Measurements from ENCODE around the gene PARM1.

PARM1 gene

GRCh38 chr4:75005727-75006126 lies 72.8 kb downstream of the PARM1 start:
- H3K4me1 Mint-ChIP-seq (ENCODE audit: low read depth in 2 of 2): no peaks in the 10 kb centered on the region
- peaks cover 4 to 16% of the 10 kb centered on the region in 2 donors for H3K9me3 Mint-ChIP-seq
- H3K27me3 Mint-ChIP-seq: no peaks in the 10 kb centered on the region
- H3K36me3 Mint-ChIP-seq (ENCODE audit: insufficient read depth): no peaks in the 10 kb centered on the region
- DNase-seq (no peak), ATAC-seq (replicated peaks) (no peak)
- no peak overlapping the region for H3K27ac Mint-ChIP-seq
- no peak overlapping the region for H3K4me3 Mint-ChIP-seq

GRCh38 chr4:75007891-75008290 lies 75.0 kb downstream of the PARM1 start:
- Mint-ChIP-seq H3K4me3 (no peak overlapping the region), H3K9me3 (peaks cover 10 to 21% of the 10 kb centered on the region in 2 donors), H3K4me1 (ENCODE audit: low read depth in 2 of 2) (no peaks in the 10 kb centered on the region), H3K27me3 (no peaks in the 10 kb centered on the region), H3K36me3 (ENCODE audit: insufficient read depth) (no peaks in the 10 kb centered on the region), H3K27ac (no peak overlapping the region)
- ATAC-seq (replicated peaks) (no peak), DNase-seq (no peak)

GRCh38 chr4:75009138-75009537 lies 76.2 kb downstream of the PARM1 start:
- DNase-seq (no peak), ATAC-seq (replicated peaks) (no peak)
- Mint-ChIP-seq H3K4me1 (ENCODE audit: low read depth in 2 of 2) (no peaks in the 10 kb centered on the region), H3K27ac (no peak overlapping the region), H3K4me3 (no peak overlapping the region), H3K36me3 (ENCODE audit: insufficient read depth) (no peaks in the 10 kb centered on the region), H3K27me3 (no peaks in the 10 kb centered on the region), H3K9me3 (peaks cover 11 to 27% of the 10 kb centered on the region in 2 donors)

- Mint-ChIP-seq H3K4me3 (no peak overlapping the region), H3K27me3 (no peaks in the 10 kb centered on the region), H3K36me3 (ENCODE audit: insufficient read depth) (no peaks in the 10 kb centered on the region), H3K4me1 (ENCODE audit: low read depth in 2 of 2) (no peaks in the 10 kb centered on the region), H3K27ac (no peak overlapping the region), H3K9me3 (peaks cover 13 to 28% of the 10 kb centered on the region in 2 donors)
- no peak for ATAC-seq (replicated peaks)
- DNase-seq: no peak
Observed at GRCh38 chr4:75011131-75011795, 78.3 kb downstream of the PARM1 start.

GRCh38 chr4:75015627-75016026 lies 82.7 kb downstream of the PARM1 start:
- DNase-seq: no peak
- peaks cover 9 to 14% of the 10 kb centered on the region in 2 donors for H3K9me3 Mint-ChIP-seq
- H3K4me1 Mint-ChIP-seq (ENCODE audit: low read depth in 2 of 2): no peaks in the 10 kb centered on the region
- no peak overlapping the region for H3K27ac Mint-ChIP-seq
- H3K27me3 Mint-ChIP-seq: no peaks in the 10 kb centered on the region
- H3K36me3 Mint-ChIP-seq (ENCODE audit: insufficient read depth): no peaks in the 10 kb centered on the region
- no peak for ATAC-seq (replicated peaks)
- no peak overlapping the region for H3K4me3 Mint-ChIP-seq

- Mint-ChIP-seq H3K4me3 (no peak overlapping the region), H3K9me3 (peaks cover 7 to 9% of the 10 kb centered on the region in 2 donors), H3K4me1 (ENCODE audit: low read depth in 2 of 2) (no peaks in the 10 kb centered on the region), H3K27me3 (no peaks in the 10 kb centered on the region), H3K27ac (no peak overlapping the region), H3K36me3 (ENCODE audit: insufficient read depth) (no peaks in the 10 kb centered on the region)
- ATAC-seq (replicated peaks) (no peak), DNase-seq (no peak)
Observed at GRCh38 chr4:75016472-75016871, 83.6 kb downstream of the PARM1 start.

GRCh38 chr4:75018811-75019479 lies 86.0 kb downstream of the PARM1 start:
- no peaks in the 10 kb centered on the region for H3K4me1 Mint-ChIP-seq (ENCODE audit: low read depth in 2 of 2)
- H3K27ac Mint-ChIP-seq: no peak overlapping the region
- no peak overlapping the region for H3K4me3 Mint-ChIP-seq
- H3K9me3 Mint-ChIP-seq: peaks cover 2 to 4% of the 10 kb centered on the region in 2 donors
- H3K36me3 Mint-ChIP-seq (ENCODE audit: insufficient read depth): no peaks in the 10 kb centered on the region
- no peak for DNase-seq
- no peak for ATAC-seq (replicated peaks)
- H3K27me3 Mint-ChIP-seq: no peaks in the 10 kb centered on the region

GRCh38 chr4:75025431-75025830 lies 92.5 kb downstream of the PARM1 start:
- ATAC-seq (replicated peaks): no peak
- Mint-ChIP-seq H3K27ac (no peak overlapping the region), H3K9me3 (peaks cover 2 to 13% of the 10 kb centered on the region in 2 donors)

GRCh38 chr4:75028196-75028854 lies 95.4 kb downstream of the PARM1 start:
- ATAC-seq (replicated peaks) (no peak), DNase-seq (no peak)
- Mint-ChIP-seq H3K27me3 (peaks cover 0 to 5% of the 10 kb centered on the region in 2 donors), H3K36me3 (ENCODE audit: insufficient read depth) (no peaks in the 10 kb centered on the region), H3K27ac (no peak overlapping the region), H3K4me1 (ENCODE audit: low read depth in 2 of 2) (no peaks in the 10 kb centered on the region), H3K4me3 (no peak overlapping the region), H3K9me3 (peaks cover 2 to 13% of the 10 kb centered on the region in 2 donors)

More at GRCh38 chr4:75025431-75025830, 92.5 kb downstream of the PARM1 start:
- Mint-ChIP-seq H3K36me3 (ENCODE audit: insufficient read depth) (no peaks in the 10 kb centered on the region), H3K4me1 (ENCODE audit: low read depth in 2 of 2) (no peaks in the 10 kb centered on the region), H3K4me3 (no peak overlapping the region), H3K27me3 (peaks cover 0 to 5% of the 10 kb centered on the region in 2 donors)
- DNase-seq: no peak

GRCh38 chr4:75030028-75030427 lies 97.1 kb downstream of the PARM1 start:
- Mint-ChIP-seq H3K36me3 (ENCODE audit: insufficient read depth) (no peaks in the 10 kb centered on the region), H3K9me3 (peaks cover 7 to 16% of the 10 kb centered on the region in 2 donors), H3K27me3 (peaks cover 0 to 5% of the 10 kb centered on the region in 2 donors), H3K4me3 (no peak overlapping the region), H3K4me1 (ENCODE audit: low read depth in 2 of 2) (no peaks in the 10 kb centered on the region), H3K27ac (no peak overlapping the region)
- DNase-seq (no peak), ATAC-seq (replicated peaks) (no peak)

GRCh38 chr4:75030649-75031235 lies 97.8 kb downstream of the PARM1 start:
- Mint-ChIP-seq H3K4me3 (no peak overlapping the region), H3K4me1 (ENCODE audit: low read depth in 2 of 2) (no peaks in the 10 kb centered on the region), H3K36me3 (ENCODE audit: insufficient read depth) (no peaks in the 10 kb centered on the region), H3K9me3 (peaks cover 9 to 21% of the 10 kb centered on the region in 2 donors), H3K27ac (no peak overlapping the region), H3K27me3 (peaks cover 0 to 5% of the 10 kb centered on the region in 2 donors)
- no peak for ATAC-seq (replicated peaks)
- DNase-seq: no peak

- H3K36me3 Mint-ChIP-seq (ENCODE audit: insufficient read depth): no peaks in the 10 kb centered on the region
- peaks cover 0 to 5% of the 10 kb centered on the region in 2 donors for H3K27me3 Mint-ChIP-seq
- no peak overlapping the region for H3K27ac Mint-ChIP-seq
- no peaks in the 10 kb centered on the region for H3K4me1 Mint-ChIP-seq (ENCODE audit: low read depth in 2 of 2)
- H3K9me3 Mint-ChIP-seq: peaks cover 9 to 18% of the 10 kb centered on the region in 2 donors
- no peak overlapping the region for H3K4me3 Mint-ChIP-seq
- ATAC-seq (replicated peaks): no peak
- no peak for DNase-seq
Observed at GRCh38 chr4:75031775-75032174, 98.9 kb downstream of the PARM1 start.

GRCh38 chr4:75034523-75034922 lies 101.6 kb downstream of the PARM1 start:
- no peak overlapping the region for H3K4me3 Mint-ChIP-seq
- H3K4me1 Mint-ChIP-seq (ENCODE audit: low read depth in 2 of 2): no peaks in the 10 kb centered on the region
- H3K9me3 Mint-ChIP-seq: peaks cover 8 to 10% of the 10 kb centered on the region in 2 donors
- DNase-seq (no peak), ATAC-seq (replicated peaks) (no peak)
- H3K27ac Mint-ChIP-seq: no peak overlapping the region
- H3K27me3 Mint-ChIP-seq: no peaks in the 10 kb centered on the region
- H3K36me3 Mint-ChIP-seq (ENCODE audit: insufficient read depth): no peaks in the 10 kb centered on the region
